KMS-11 (cell line): ENCODE measurements around the gene CFDP1.

Experiments used
- H2AFZ ChIP-seq: fragments of 200-600 bp; sonication (generic); 2 replicates; pipeline ENCODE4 v1.6.1; 2016; ENCODE audit warnings: antibody characterized with exemption, mixed run types, low read depth
- H3K27ac ChIP-seq: fragments of 200-600 bp; sonication (generic); 2 replicates; pipeline ENCODE4 v1.6.1; 2016; ENCODE audit warnings: mild to moderate bottlenecking, mixed run types
- H3K27me3 ChIP-seq: fragments of 200-600 bp; sonication (generic); 2 replicates; pipeline ENCODE4 v1.6.1; 2017; ENCODE audit warnings: mild to moderate bottlenecking, low read depth, mixed run types, moderate library complexity; ENCODE audit not compliant: insufficient read depth
- H3K36me3 ChIP-seq: fragments of 200-600 bp; sonication (generic); 2 replicates; pipeline ENCODE4 v1.6.1; 2017; ENCODE audit warnings: mild to moderate bottlenecking, mixed run types; ENCODE audit not compliant: insufficient read depth
- H3K4me1 ChIP-seq: fragments of 200-600 bp; sonication (generic); 2 replicates; pipeline ENCODE4 v1.6.1; 2016; ENCODE audit warnings: mild to moderate bottlenecking, low read depth, mixed run types; ENCODE audit not compliant: poor library complexity, severe bottlenecking
- H3K4me2 ChIP-seq: fragments of 200-600 bp; sonication (generic); 2 replicates; pipeline ENCODE4 v1.7.0; 2016; ENCODE audit warnings: mild to moderate bottlenecking, mixed run types
- H3K4me3 ChIP-seq: fragments of 200-600 bp; sonication (generic); IDR thresholded peaks from 2 replicates; pipeline ENCODE4 v1.6.1; 2017; ENCODE audit warnings: low read depth, low read length, mixed read lengths; ENCODE audit not compliant: insufficient read depth
- H3K79me2 ChIP-seq: fragments of 200-600 bp; sonication (generic); 2 replicates; pipeline ENCODE4 v1.6.1; 2016; ENCODE audit warnings: low read depth, mixed run types; ENCODE audit not compliant: insufficient read depth
- H3K9ac ChIP-seq: fragments of 200-600 bp; sonication (generic); 2 replicates; pipeline ENCODE4 v1.6.1; 2016; ENCODE audit warnings: mild to moderate bottlenecking, mixed run types
- H4K20me1 ChIP-seq: fragments of 200-600 bp; sonication (generic); 2 replicates; pipeline ENCODE4 v1.6.1; 2016; ENCODE audit warnings: mild to moderate bottlenecking, mixed run types; ENCODE audit not compliant: insufficient read depth
- TF ChIP-seq, protein P1 (sequence below): fragments of 200-600 bp; sonication (generic); conservative IDR thresholded peaks from 2 replicates; pipeline ENCODE4 v1.6.1; 2017; ENCODE audit warnings: low read depth, mild to moderate bottlenecking, antibody characterized with exemption, low read length, moderate library complexity, mixed read lengths

The CFDP1 gene

DNA sequence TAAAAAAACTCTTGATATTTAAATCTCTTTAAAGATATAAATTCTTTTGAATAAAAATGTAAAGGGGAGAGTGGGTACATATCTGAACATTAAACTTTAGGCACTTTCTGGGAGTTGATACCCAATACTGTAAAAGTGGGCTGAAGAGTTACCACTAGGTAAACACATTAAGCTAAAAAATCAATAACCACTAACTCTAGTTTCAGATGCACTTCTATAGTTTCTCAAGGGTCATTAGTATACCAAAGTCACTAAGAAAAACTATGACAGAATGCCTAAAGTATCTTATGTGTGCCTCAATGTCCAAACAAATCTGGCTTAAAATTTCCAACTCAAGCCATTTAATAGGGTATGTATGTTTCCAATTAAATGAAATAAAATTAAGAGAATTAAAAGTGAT, 13.1 kb upstream of the CFDP1 start:
- Histone ChIP-seq H4K20me1 (no peaks in the 10 kb centered on the region; the same call in 1 of the 2 replicates), H3K4me3 (no peak overlapping the region), H3K27ac (no peak overlapping the region), H3K4me1 (peaks cover 18% of the 10 kb centered on the region), H3K9ac (no peak overlapping the region), H3K27me3 (no peaks in the 10 kb centered on the region), H3K79me2 (no peaks in the 10 kb centered on the region), H3K4me2 (peak overlapping the region; percentile 39; the same call in 1 of the 2 replicates), H3K36me3 (no peaks in the 10 kb centered on the region), H2AFZ (no peak overlapping the region)
- TF ChIP-seq, protein P1, sequence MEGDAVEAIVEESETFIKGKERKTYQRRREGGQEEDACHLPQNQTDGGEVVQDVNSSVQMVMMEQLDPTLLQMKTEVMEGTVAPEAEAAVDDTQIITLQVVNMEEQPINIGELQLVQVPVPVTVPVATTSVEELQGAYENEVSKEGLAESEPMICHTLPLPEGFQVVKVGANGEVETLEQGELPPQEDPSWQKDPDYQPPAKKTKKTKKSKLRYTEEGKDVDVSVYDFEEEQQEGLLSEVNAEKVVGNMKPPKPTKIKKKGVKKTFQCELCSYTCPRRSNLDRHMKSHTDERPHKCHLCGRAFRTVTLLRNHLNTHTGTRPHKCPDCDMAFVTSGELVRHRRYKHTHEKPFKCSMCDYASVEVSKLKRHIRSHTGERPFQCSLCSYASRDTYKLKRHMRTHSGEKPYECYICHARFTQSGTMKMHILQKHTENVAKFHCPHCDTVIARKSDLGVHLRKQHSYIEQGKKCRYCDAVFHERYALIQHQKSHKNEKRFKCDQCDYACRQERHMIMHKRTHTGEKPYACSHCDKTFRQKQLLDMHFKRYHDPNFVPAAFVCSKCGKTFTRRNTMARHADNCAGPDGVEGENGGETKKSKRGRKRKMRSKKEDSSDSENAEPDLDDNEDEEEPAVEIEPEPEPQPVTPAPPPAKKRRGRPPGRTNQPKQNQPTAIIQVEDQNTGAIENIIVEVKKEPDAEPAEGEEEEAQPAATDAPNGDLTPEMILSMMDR: no peak

DNA sequence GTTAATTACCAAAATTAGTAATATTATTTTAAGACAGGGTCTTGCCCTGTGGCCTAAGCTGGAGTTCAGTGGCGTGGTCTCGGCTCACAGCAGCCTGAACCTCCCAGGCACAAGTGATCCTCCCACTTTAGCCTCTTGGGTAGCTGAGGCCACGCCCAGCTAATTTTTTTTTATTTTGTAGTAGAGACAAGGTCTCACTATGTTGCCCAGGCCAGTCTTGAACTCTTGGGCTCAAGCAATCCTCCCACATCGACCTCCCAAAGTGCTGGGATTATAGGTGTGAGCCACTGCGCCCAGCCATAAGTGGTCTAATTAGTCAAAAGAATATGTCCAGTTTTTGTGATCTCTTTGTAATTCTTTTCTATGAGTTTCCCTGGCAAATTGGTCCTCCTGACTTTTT, 12.0 kb upstream of the CFDP1 start:
- Histone ChIP-seq H3K79me2 (no peaks in the 10 kb centered on the region), H3K27ac (no peak overlapping the region)

DNA sequence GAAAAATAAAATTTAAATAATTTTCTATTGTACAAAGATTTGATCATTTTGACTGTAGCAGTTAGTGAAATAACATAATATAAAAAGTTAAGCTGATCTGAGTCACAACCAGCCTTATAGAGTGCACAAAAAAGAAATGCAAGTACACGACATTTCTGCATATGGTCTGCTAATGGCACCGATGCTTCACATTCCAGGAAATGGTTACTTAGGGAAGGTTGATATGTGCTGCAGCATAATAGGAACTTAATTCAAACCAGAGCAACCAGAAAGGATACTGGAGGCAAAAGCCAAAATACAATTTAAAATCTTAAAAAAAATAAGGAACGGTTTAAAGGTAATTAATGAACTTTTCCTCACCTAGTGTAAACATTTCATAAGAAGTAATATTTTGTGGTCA, 10.0 kb upstream of the CFDP1 start:
- Histone ChIP-seq H3K9ac (no peak overlapping the region), H3K4me2 (no peak overlapping the region)
- TF ChIP-seq, protein P1: no peak

More for the DNA sequence above, 12.0 kb upstream of the CFDP1 start:
- Histone ChIP-seq H3K27me3 (no peaks in the 10 kb centered on the region), H4K20me1 (no peaks in the 10 kb centered on the region; the same call in 1 of the 2 replicates), H3K4me2 (no peak overlapping the region), H3K36me3 (no peaks in the 10 kb centered on the region), H3K4me3 (no peak overlapping the region), H3K4me1 (peaks cover 18% of the 10 kb centered on the region), H3K9ac (no peak overlapping the region), H2AFZ (no peak overlapping the region)
- TF ChIP-seq, protein P1: no peak

DNA sequence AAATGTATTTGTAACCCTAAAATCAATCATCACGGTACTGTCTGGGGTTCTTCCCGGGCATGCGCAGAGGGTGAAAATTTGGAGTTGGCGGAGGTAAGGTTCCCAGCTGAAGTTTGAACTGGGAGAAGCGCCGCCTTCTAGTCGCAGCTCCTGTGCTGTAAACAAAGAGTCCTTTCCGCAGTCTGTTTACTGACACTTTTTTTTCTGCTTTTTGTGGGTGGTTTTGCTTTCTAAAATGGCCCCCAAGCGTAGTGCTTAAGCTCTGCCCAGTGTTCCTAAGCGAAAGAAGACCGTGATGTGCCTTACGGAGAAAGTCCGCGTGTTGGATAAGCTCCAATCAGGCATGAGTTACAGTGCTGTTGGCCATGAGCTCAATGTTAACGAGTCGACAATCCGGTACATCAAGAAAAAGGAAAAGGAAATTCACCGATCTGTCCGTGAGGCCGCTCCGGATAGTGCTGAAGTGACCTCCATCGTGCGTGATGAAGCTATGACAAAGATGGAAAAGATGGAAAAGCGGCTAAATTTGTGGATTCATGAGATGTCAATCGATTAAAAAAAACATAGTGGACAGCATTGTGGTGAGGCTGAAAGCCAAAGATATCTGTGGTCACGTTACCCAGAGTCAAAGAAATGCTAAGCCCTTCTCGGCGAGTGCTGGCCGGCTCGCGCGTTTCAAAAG, 570 bp upstream of the CFDP1 start:
- Histone ChIP-seq H3K4me1 (peaks cover 7% of the 10 kb centered on the region), H3K4me3 (no peak overlapping the region), H2AFZ (peak overlapping the region; percentile 97), H3K36me3 (no peaks in the 10 kb centered on the region), H3K4me2 (peak overlapping the region; percentile 64), H3K27me3 (no peaks in the 10 kb centered on the region), H3K79me2 (peaks cover 9% of the 10 kb centered on the region; the same call in 1 of the 2 replicates), H4K20me1 (no peaks in the 10 kb centered on the region), H3K27ac (peak overlapping the region; percentile 67), H3K9ac (peak overlapping the region; percentile 51)
- TF ChIP-seq, protein P1: no peak

More for the DNA sequence above, 10.0 kb upstream of the CFDP1 start:
- Histone ChIP-seq H3K27ac (no peak overlapping the region), H3K36me3 (no peaks in the 10 kb centered on the region), H4K20me1 (no peaks in the 10 kb centered on the region; the same call in 1 of the 2 replicates), H3K79me2 (no peaks in the 10 kb centered on the region), H3K4me3 (no peak overlapping the region), H2AFZ (no peak overlapping the region), H3K27me3 (no peaks in the 10 kb centered on the region), H3K4me1 (peaks cover 18% of the 10 kb centered on the region)
